HG03439 (cell line): ENCODE results near the gene SCNN1A.

Experiments
- ATAC-seq: cut with Tn5 transposase; IDR thresholded peaks from one replicate; pipeline ENCODE4 v1.9.1; 2021; ENCODE audit warnings: mild to moderate bottlenecking, moderate library complexity; ENCODE audit not compliant: unreplicated experiment

The SCNN1A gene

GRCh38 chr12:6369916-6370575 is 5.3 kb downstream of the SCNN1A start:
- ATAC-seq: no peak

GRCh38 chr12:6368906-6369525 is 6.3 kb downstream of the SCNN1A start:
- ATAC-seq: no peak

GRCh38 chr12:6367969-6368892 is 7.1 kb downstream of the SCNN1A start:
- ATAC-seq: no peak

- no peak for ATAC-seq
These were observed 8.0 kb downstream of the SCNN1A start for GRCh38 chr12:6367065-6367968.

GRCh38 chr12:6364044-6364374 is 11.4 kb downstream of the SCNN1A start:
- no peak for ATAC-seq

- ATAC-seq: no peak
These were observed 11.9 kb downstream of the SCNN1A start for GRCh38 chr12:6363330-6364043.

GRCh38 chr12:6363010-6363329 is 12.4 kb downstream of the SCNN1A start:
- ATAC-seq: no peak

GRCh38 chr12:6362403-6362802 is 13.0 kb downstream of the SCNN1A start:
- ATAC-seq: no peak

- ATAC-seq: no peak
These were observed 13.5 kb downstream of the SCNN1A start for GRCh38 chr12:6361834-6362233.

- ATAC-seq: no peak
These were observed 14.5 kb downstream of the SCNN1A start for GRCh38 chr12:6360578-6361490.

GRCh38 chr12:6360080-6360571 is 15.2 kb downstream of the SCNN1A start:
- ATAC-seq: no peak

GRCh38 chr12:6358881-6359280 is 16.5 kb downstream of the SCNN1A start:
- no peak for ATAC-seq

- no peak for ATAC-seq
These were observed 19.0 kb downstream of the SCNN1A start for GRCh38 chr12:6356374-6356820.

GRCh38 chr12:6355491-6356373 is 19.6 kb downstream of the SCNN1A start:
- ATAC-seq: no peak

GRCh38 chr12:6354495-6355393 is 20.6 kb downstream of the SCNN1A start:
- no peak for ATAC-seq

- no peak for ATAC-seq
These were observed 22.9 kb downstream of the SCNN1A start for GRCh38 chr12:6352193-6353173.
